Fibroblast of lung (primary cell): ENCODE measurements around the gene APPL2.

ENCODE experiments used
- CTCF ChIP-seq, 2 donors: IDR thresholded peaks in 1 of 2; conservative IDR thresholded peaks in 1 of 2; 1 replicate in 1 of 2; 2 replicates in 1 of 2; pipeline ENCODE4 v1.5.1; 2011 to 2012; ENCODE audit warnings: low read length in 2 of 2, control low read depth in 1 of 2, inconsistent platforms in 1 of 2, low read depth in 1 of 2, mild to moderate bottlenecking in 1 of 2
- EZH2 ChIP-seq: IDR thresholded peaks from 2 replicates; pipeline ENCODE4 v1.5.1; 2012; ENCODE audit warnings: low read length, control low read depth, mild to moderate bottlenecking; ENCODE audit errors: missing control alignments

GRCh38 chr12:105252901-105253300, 16.9 kb upstream of the APPL2 start:
- TF ChIP-seq CTCF (conservative IDR thresholded peaks at IDR 0.05 in 1 of 2, IDR thresholded peaks at IDR 0.05 in 1 of 2; ENCODE audit: low read depth in 1 of 2, low read length in 2 of 2) (no peak), EZH2 (no peak)
